ENCODE data around the gene MNX1. TPM values are rescaled to one million over a fixed set of nuclear protein-coding genes. Genes with fewer than 3 reads are reported as not detected.

MNX1 gene
- total RNA-seq, 1 donor from 2014 or later: not detected

DNA sequence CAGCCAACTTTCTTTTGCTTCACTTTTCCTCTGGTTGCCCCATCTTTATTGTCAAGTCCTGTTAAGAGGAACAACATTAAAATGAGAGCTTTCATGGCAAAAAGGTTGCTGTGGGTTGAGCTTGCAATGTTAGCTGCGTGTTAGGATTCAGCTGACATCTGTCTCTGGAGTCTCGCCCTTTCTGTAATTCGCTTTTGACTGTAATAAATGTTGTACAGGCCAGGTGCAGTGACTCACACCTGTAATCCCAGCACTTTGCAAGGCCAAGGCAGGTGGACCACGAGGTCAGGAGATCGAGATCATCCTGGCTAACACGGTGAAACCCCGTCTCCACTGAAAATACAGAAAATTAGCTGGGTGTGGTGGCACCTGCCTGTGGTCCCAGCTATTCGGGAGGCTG is 24.1 kb downstream of the MNX1 start:
- Histone ChIP-seq H4K20me1 (ENCODE audit: low read depth) (no peaks in the 10 kb centered on the region), H3K9me3 (ENCODE audit: low read depth) (no peaks in the 10 kb centered on the region), H2AFZ (replicated peaks) (no peak overlapping the region), H3K36me3 (no peaks in the 10 kb centered on the region), H3K27ac (no peak overlapping the region), H3K4me2 (no peak overlapping the region), H3K27me3 (peaks cover 5% of the 10 kb centered on the region), H3K4me3 (no peak overlapping the region), H3K4me1 (no peaks in the 10 kb centered on the region), H3F3A (ENCODE audit: low read depth) (peaks cover 27% of the 10 kb centered on the region), H3K9ac (no peak overlapping the region), H3K79me2 (ENCODE audit: low read depth) (no peaks in the 10 kb centered on the region)
- Mint-ChIP-seq H3K9me3 (peaks cover 3% of the 10 kb centered on the region), H3K36me3 (no peaks in the 10 kb centered on the region), H3K4me1 (no peaks in the 10 kb centered on the region), H3K4me3 (no peak overlapping the region), H3K27ac (no peak overlapping the region), H3K27me3 (ENCODE audit: insufficient read depth, low read depth) (peaks cover 2% of the 10 kb centered on the region)
- TF ChIP-seq EZH2 (IDR thresholded peaks at IDR 0.05) (no peak), EZH2phosphoT487 (IDR thresholded peaks at IDR 0.05) (no peak)
- TF ChIP-seq, protein P1, sequence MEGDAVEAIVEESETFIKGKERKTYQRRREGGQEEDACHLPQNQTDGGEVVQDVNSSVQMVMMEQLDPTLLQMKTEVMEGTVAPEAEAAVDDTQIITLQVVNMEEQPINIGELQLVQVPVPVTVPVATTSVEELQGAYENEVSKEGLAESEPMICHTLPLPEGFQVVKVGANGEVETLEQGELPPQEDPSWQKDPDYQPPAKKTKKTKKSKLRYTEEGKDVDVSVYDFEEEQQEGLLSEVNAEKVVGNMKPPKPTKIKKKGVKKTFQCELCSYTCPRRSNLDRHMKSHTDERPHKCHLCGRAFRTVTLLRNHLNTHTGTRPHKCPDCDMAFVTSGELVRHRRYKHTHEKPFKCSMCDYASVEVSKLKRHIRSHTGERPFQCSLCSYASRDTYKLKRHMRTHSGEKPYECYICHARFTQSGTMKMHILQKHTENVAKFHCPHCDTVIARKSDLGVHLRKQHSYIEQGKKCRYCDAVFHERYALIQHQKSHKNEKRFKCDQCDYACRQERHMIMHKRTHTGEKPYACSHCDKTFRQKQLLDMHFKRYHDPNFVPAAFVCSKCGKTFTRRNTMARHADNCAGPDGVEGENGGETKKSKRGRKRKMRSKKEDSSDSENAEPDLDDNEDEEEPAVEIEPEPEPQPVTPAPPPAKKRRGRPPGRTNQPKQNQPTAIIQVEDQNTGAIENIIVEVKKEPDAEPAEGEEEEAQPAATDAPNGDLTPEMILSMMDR (IDR thresholded peaks at IDR 0.05): no peak
- DNase-seq (ENCODE audit: low spot score): no peak

DNA sequence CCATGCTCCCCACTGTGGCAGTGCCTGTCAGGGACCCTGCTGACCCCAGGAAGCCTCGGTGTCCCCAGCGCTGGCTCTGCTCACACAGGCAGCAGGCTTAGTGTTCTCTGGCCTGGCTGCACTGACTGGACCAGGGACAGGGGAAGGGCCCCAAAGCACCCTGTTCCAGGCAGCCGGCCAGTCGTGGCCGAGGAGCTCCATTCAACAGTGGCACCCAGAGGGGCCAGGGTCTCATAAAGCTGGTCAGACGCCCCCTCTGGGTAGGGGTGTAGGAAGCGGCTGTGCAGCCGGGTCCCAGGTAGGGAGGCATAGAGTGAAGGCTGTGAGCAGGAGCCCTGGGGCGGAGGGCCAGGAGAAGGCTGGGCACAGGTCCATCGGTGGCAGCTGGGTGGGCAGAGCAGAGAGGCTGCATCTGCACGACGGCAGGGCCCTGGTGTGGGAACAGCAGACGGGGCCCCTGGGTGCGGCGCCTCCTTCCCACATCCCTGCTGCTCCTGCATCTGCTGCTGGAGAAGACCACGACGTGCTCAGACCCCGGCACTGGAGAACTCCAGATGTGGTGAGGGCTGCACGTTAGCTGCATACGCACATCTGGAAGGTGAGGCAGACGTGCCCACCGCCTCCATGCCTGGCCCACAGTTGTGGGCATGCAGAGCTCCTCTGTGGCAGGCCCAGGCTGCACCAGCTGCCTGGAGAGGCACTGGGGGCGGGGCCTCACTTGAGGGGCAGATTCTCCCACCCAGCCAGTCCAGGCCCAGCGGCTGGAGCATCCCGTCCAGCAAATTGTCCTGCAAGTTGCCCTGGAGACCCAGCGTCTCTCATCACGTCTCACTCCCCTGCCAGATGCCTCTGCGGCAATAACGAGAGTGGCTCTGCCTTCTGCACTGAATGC is 25.1 kb downstream of the MNX1 start:
- Histone ChIP-seq H3K27ac (no peak overlapping the region), H3K36me3 (no peaks in the 10 kb centered on the region), H3F3A (ENCODE audit: low read depth) (peaks cover 27% of the 10 kb centered on the region), H4K20me1 (ENCODE audit: low read depth) (no peaks in the 10 kb centered on the region), H3K4me2 (no peak overlapping the region), H3K9me3 (ENCODE audit: low read depth) (no peaks in the 10 kb centered on the region), H3K9ac (no peak overlapping the region), H3K79me2 (ENCODE audit: low read depth) (no peaks in the 10 kb centered on the region), H2AFZ (replicated peaks) (no peak overlapping the region), H3K4me3 (no peak overlapping the region), H3K27me3 (no peaks in the 10 kb centered on the region), H3K4me1 (no peaks in the 10 kb centered on the region)
- DNase-seq (ENCODE audit: low spot score): no peak
- Mint-ChIP-seq H3K27ac (no peak overlapping the region), H3K4me1 (no peaks in the 10 kb centered on the region), H3K27me3 (ENCODE audit: insufficient read depth, low read depth) (peaks cover 2% of the 10 kb centered on the region), H3K36me3 (no peaks in the 10 kb centered on the region), H3K9me3 (peaks cover 3% of the 10 kb centered on the region), H3K4me3 (no peak overlapping the region)
- no peak for TF ChIP-seq EZH2phosphoT487 (IDR thresholded peaks at IDR 0.05)
- no peak for TF ChIP-seq EZH2 (IDR thresholded peaks at IDR 0.05)
- TF ChIP-seq, protein P1 (IDR thresholded peaks at IDR 0.05): no peak

DNA sequence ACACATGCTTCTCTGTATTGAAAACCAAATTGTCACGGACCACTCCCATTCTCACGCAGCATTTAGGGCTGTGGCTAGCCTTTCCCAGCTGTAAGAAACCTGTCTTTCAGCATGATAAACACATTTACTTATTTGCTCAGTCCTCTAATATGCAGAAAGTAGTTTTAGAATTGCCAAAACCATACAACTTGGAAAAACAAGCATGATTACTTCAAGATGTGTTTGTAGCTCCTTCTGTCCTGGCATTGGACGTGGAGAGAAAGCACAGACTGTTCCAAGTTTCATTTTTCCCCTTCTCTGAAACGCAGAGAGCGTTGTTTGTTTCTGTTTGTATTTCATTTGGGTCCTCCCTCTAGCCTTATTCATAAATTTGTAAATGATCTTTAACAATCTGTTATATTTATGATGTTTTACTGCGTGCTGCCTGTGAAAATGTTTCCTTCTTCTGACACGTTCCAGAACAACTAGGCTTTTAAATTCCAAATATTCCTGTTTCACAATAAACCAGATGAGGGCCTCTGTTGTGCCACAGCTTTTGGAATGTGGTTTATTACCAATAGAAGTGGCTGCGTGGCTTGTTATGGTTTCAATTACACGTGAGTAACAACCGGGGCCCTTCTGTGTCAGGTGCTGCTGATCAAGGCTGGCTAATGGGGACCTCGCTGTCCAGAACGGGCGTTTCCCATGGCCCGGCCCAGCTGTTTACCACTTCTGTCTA is 26.1 kb downstream of the MNX1 start:
- Histone ChIP-seq H3K4me1 (no peaks in the 10 kb centered on the region), H3K4me3 (no peak overlapping the region), H3K36me3 (no peaks in the 10 kb centered on the region), H3K9ac (no peak overlapping the region), H3K79me2 (ENCODE audit: low read depth) (no peaks in the 10 kb centered on the region), H3F3A (ENCODE audit: low read depth) (peaks cover 27% of the 10 kb centered on the region), H2AFZ (replicated peaks) (no peak overlapping the region), H3K27ac (no peak overlapping the region), H3K9me3 (ENCODE audit: low read depth) (no peaks in the 10 kb centered on the region), H3K4me2 (no peak overlapping the region), H4K20me1 (ENCODE audit: low read depth) (no peaks in the 10 kb centered on the region), H3K27me3 (no peaks in the 10 kb centered on the region)
- Mint-ChIP-seq H3K4me3 (no peak overlapping the region), H3K27ac (no peak overlapping the region), H3K36me3 (peaks cover 4% of the 10 kb centered on the region), H3K4me1 (no peaks in the 10 kb centered on the region), H3K27me3 (ENCODE audit: insufficient read depth, low read depth) (peaks cover 2% of the 10 kb centered on the region), H3K9me3 (peaks cover 9% of the 10 kb centered on the region)
- no peak for TF ChIP-seq EZH2 (IDR thresholded peaks at IDR 0.05)
- no peak for TF ChIP-seq EZH2phosphoT487 (IDR thresholded peaks at IDR 0.05)
- TF ChIP-seq, protein P1 (IDR thresholded peaks at IDR 0.05): no peak
- DNase-seq (ENCODE audit: low spot score): no peak
